Adrenal gland (tissue), 12 donors: ENCODE measurements around the gene NOL4L. TPM values are rescaled to one million over a fixed set of nuclear protein-coding genes. Genes with fewer than 3 reads are reported as not detected.

Experiments used
- DNase-seq, 7 donors: peaks; one replicate each; pipeline ENCODE4 v3.0.0-alpha.2; 2019 to 2020
- H3K27ac ChIP-seq, 5 donors: fragments of 200-600 bp; sonication (generic) in 4 of 5; 1 replicate in 3 of 5; 2 replicates in 2 of 5; pipeline versions ENCODE4 v1.5.1 to v1.8.0; 2016 to 2020; ENCODE audit warnings: mild to moderate bottlenecking in 1 of 5
- H3K27me3 ChIP-seq: fragments of 200-600 bp; 2 replicates; pipeline ENCODE4 v1.8.0; 2021
- H3K36me3 ChIP-seq, 2 donors: fragments of 200-600 bp; replicated peaks in 1 of 2; 1 replicate in 1 of 2; 2 replicates in 1 of 2; pipeline versions ENCODE4 v1.5.1 to v1.8.0; 2018 to 2022
- H3K4me1 ChIP-seq, 2 donors: fragments of 200-600 bp; replicated peaks in 1 of 2; 1 replicate in 1 of 2; 2 replicates in 1 of 2; pipeline versions ENCODE4 v1.5.1 to v1.8.0; 2018 to 2021
- H3K4me3 ChIP-seq, 4 donors: fragments of 200-600 bp; sonication (generic) in 3 of 4; one replicate each; pipeline ENCODE4 v1.5.1; 2016 to 2018
- H3K9me3 ChIP-seq, 3 donors: fragments of 200-600 bp; sonication (generic) in 1 of 3; replicated peaks in 1 of 3; 1 replicate in 2 of 3; 2 replicates in 1 of 3; pipeline versions ENCODE4 v1.5.1 to v1.8.0; 2016 to 2021
- POLR2A ChIP-seq, 2 donors: fragments of 450-650 bp; IDR thresholded peaks; one replicate each; pipeline ENCODE4 v1.6.1; 2017; ENCODE audit warnings: antibody characterized with exemption in 2 of 2, mild to moderate bottlenecking in 2 of 2, moderate library complexity in 1 of 2
- WGBS, 4 donors: extraction: QIAGEN DNeasy Blood & Tissue Kit in 2 of 4; methylation state at CpG; one replicate each; pipeline versions ENCODE4 v1.1.5 to v1.1.7; 2013 to 2017; 5-methylcytosine and 5-hydroxymethylcytosine counted together
- intact Hi-C, 2 donors: fragments of 100-400 bp; cut with DNase I; formaldehyde crosslinking; loops; one replicate each; pipeline versions ENCODE4 v1.14.1 to v1.15.0; 2022 to 2023
- polyA plus RNA-seq, 3 donors: library from polyadenylated mRNA; stranded (reverse); fragments of 200-250 nt in 2 of 3; fragments of 350-450 nt in 1 of 3; fragmentation: Illumina TruSeq in 1 of 3; extraction: RNeasy Lipid Tissue Mini Kit (QIAGEN cat#74804) in 1 of 3; gene quantifications; one replicate each; pipeline ENCODE4 v1.2.3, GENCODE V29; 2013 to 2014
- total RNA-seq, 9 donors: library from RNA; depleted of rRNA in 4 of 9; stranded (reverse); fragments of >200 nt in 4 of 9; fragments of 120-200 nt in 1 of 9; fragmentation: NEBNext Ultra II Directional in 1 of 9; extraction: Animal tissue kit (Norgen Biotek cat#: 25700) in 1 of 9; gene quantifications; one replicate each; pipeline versions ENCODE4 v1.1.0 to v1.2.4, GENCODE V29; 2013 to 2023
- TF ChIP-seq, protein P1 (sequence below), 6 experiments: fragments of 450-650 bp in 4 of 6; fragments of 200-600 bp in 2 of 6; sonication (generic) in 1 of 6; IDR thresholded peaks; 1 replicate in 5 of 6; 2 replicates in 1 of 6; pipeline versions ENCODE4 v1.5.1 to v1.8.0; 2016 to 2021; ENCODE audit warnings: antibody characterized with exemption in 6 of 6, mild to moderate bottlenecking in 2 of 6, moderate library complexity in 1 of 6
- donor health status: healthy with polysubstance abuse.
- donor health status: Bipolar disorder and iron deficiency.
- donor health status: DM: yes; HTN: yes; CAD: no.
- donor health status: DM: no; HTN: no; CAD: no.
- donor health status: DM: no; HTN: no; CAD: no.
- donor health status: DM: yes; HTN: yes; CAD: no.

NOL4L gene
- total and polyA plus RNA-seq, 12 donors, result 6.4 to 30.4 (median 15.7) TPM

DNA sequence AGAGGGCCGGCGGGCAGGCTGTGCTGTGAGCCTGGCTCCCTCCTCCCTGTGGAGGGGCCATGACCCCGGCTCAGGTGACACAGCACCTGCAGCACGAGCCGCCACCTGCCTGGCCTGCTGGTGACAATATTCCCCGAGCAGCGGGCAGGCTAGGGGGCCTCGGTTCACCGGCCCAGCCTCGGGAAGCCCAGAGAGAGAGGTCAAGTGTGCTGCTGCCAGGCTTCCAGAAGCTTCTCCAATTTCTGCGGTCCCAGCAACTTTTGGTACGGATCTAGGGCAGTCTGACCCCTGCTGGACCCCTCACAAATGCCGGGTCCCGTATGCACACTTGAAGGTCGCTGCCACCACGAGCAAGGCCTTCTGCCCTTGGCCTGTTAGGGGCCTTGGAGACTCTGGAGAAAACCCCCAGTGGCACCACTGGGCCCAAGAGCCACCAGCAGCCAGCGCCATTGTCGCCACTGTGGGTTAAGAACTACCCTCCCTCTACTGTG is 38.6 kb upstream of the NOL4L start:
- Histone ChIP-seq H3K9me3 (no peaks in the 10 kb centered on the region), H3K4me3 (no peak overlapping the region), H3K4me1 (peaks cover 11 to 17% of the 10 kb centered on the region in 2 donors), H3K36me3 (no peaks in the 10 kb centered on the region), H3K27me3 (no peaks in the 10 kb centered on the region), H3K27ac (no peak overlapping the region)
- no peak for TF ChIP-seq POLR2A (IDR thresholded peaks at IDR 0.05)
- TF ChIP-seq, protein P1, sequence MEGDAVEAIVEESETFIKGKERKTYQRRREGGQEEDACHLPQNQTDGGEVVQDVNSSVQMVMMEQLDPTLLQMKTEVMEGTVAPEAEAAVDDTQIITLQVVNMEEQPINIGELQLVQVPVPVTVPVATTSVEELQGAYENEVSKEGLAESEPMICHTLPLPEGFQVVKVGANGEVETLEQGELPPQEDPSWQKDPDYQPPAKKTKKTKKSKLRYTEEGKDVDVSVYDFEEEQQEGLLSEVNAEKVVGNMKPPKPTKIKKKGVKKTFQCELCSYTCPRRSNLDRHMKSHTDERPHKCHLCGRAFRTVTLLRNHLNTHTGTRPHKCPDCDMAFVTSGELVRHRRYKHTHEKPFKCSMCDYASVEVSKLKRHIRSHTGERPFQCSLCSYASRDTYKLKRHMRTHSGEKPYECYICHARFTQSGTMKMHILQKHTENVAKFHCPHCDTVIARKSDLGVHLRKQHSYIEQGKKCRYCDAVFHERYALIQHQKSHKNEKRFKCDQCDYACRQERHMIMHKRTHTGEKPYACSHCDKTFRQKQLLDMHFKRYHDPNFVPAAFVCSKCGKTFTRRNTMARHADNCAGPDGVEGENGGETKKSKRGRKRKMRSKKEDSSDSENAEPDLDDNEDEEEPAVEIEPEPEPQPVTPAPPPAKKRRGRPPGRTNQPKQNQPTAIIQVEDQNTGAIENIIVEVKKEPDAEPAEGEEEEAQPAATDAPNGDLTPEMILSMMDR (IDR thresholded peaks at IDR 0.05), result no peak
- WGBS, 4 donors, result 63 to 75% (median 71%) methylated on average over 5 to 18 of the region's 18 CpGs
- intact Hi-C loops, result no loop called here
- no peak for DNase-seq

DNA sequence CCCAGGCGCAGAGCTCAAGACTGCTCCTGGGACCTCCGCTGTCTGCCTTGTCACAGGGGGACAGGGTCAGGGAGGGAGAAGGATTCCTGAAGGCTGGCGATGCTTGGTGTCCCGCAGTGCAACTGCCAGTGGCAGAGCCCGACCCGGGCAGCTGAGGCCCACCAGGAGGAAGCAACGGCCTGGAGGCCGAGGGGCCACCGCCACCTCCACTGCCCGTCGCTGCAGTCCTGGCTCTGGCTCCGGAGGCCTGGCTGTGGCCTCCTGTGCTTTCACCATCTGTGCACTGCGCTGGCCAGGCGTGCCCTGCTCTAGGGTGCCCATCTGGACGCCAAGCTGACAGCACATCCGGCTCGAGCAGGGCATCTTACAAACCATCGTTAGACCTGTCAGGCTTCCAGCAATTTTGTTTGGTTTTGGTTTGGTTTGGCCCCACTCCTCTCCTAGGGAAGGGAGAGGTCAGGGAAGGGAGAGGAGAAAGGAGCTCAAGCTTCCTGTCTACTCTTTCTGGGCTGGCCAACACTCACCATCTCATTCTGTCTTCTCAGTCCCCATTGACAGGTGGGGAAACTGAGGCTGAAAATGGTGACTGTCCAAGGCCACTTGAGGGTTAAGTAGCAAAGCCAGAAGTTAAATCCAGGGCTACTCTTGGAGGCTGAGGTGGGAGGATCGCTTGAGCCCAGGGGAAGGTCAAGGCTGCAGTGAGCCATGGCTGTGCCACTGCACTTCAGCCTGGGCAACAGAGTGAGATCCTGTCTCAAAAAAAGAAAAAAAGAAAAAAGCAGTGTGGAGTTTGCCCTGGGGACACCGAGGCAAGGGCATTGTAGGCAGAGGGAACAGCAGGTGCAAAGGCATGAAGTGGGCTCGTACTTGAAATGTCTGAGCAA is 37.7 kb upstream of the NOL4L start:
- no peaks in the 10 kb centered on the region for H3K36me3 ChIP-seq
- H3K4me1 ChIP-seq, result peaks cover 7 to 12% of the 10 kb centered on the region in 2 donors
- DNase-seq, result no peak
- H3K27ac ChIP-seq, result no peak overlapping the region
- 75 to 89% (median 82%) methylated on average over 6 to 21 of the region's 21 CpGs for WGBS, 4 donors
- TF ChIP-seq, protein P1 (IDR thresholded peaks at IDR 0.05), result no peak
- no peak for TF ChIP-seq POLR2A (IDR thresholded peaks at IDR 0.05)
- no peak overlapping the region for H3K4me3 ChIP-seq
- no peaks in the 10 kb centered on the region for H3K9me3 ChIP-seq
- H3K27me3 ChIP-seq, result no peaks in the 10 kb centered on the region
- intact Hi-C loops, result no loop called here

DNA sequence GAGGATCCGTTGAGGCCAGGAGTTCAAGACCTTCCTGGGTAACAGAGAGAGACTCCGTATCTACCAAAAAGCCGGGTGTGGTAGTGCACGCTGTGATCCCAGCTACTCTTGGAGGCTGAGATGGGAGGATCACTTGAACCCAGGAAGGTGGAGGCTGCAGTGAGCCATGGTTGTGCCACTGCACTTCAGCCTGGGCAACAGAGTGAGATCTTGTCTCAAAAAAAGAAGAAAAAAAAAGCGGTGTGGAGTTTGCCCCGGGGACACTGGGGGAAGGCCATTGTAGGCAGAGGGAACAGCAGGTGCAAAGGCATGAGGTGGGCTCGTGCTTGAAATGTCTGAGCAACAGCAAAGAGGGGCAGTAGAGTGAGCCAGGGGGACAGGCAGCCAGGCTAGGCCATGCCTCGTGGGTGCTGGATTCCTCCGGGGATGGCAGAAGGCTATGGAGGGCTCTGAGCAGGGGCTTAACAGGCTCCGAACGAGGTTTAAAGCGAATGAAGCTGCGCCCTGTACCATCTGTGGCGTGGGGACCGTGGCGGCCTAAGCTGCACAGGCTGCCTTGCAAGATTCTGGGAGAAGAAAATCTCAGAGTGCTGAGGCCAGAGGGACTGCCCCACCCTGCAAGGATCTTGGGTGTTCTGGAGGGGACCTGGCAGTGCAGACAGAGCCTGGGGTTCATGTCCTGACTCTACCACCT is 36.9 kb upstream of the NOL4L start:
- no peak overlapping the region for H3K4me3 ChIP-seq
- TF ChIP-seq, protein P1 (IDR thresholded peaks at IDR 0.05), result no peak
- TF ChIP-seq POLR2A (IDR thresholded peaks at IDR 0.05), result no peak
- no peaks in the 10 kb centered on the region for H3K36me3 ChIP-seq
- intact Hi-C loops, result no loop called here
- peaks cover 0 to 4% of the 10 kb centered on the region in 2 donors for H3K4me1 ChIP-seq
- DNase-seq, result no peak
- H3K9me3 ChIP-seq, result no peaks in the 10 kb centered on the region
- 87 to 92% (median 89%) methylated on average over 16 of the region's 16 CpGs for WGBS, 4 donors
- H3K27ac ChIP-seq, result no peak overlapping the region
- H3K27me3 ChIP-seq, result no peaks in the 10 kb centered on the region
